DMS53 (cell line): ENCODE data around the gene LMO1.

Experiments used
- DNase-seq: peaks from one replicate; lab custom pipeline; 2025; lab: John Stamatoyannopoulos, UW

Gene LMO1

GRCh38 chr11:8205566-8205965 is 58.1 kb downstream of the LMO1 start:
- no peak for DNase-seq

- no peak for DNase-seq
Observed at GRCh38 chr11:8204596-8204995, 59.1 kb downstream of the LMO1 start.

- DNase-seq, result no peak
Observed at GRCh38 chr11:8204025-8204424, 59.7 kb downstream of the LMO1 start.

GRCh38 chr11:8203414-8203715 is 60.3 kb downstream of the LMO1 start:
- DNase-seq, result no peak

GRCh38 chr11:8202516-8203413 is 60.9 kb downstream of the LMO1 start:
- no peak for DNase-seq

GRCh38 chr11:8201644-8202365 is 61.9 kb downstream of the LMO1 start:
- DNase-seq, result no peak

- no peak for DNase-seq
Observed at GRCh38 chr11:8199676-8200075, 64.0 kb downstream of the LMO1 start.

GRCh38 chr11:8196749-8197148 is 66.9 kb downstream of the LMO1 start:
- DNase-seq, result no peak

- DNase-seq, result no peak
Observed at GRCh38 chr11:8194956-8195355, 68.7 kb downstream of the LMO1 start.

GRCh38 chr11:8192896-8193209 is 70.8 kb downstream of the LMO1 start:
- no peak for DNase-seq

GRCh38 chr11:8192016-8192895 is 71.4 kb downstream of the LMO1 start:
- DNase-seq, result peak; percentile 84

GRCh38 chr11:8190431-8190830 is 73.2 kb downstream of the LMO1 start:
- DNase-seq, result no peak

GRCh38 chr11:8186429-8186828 is 77.2 kb downstream of the LMO1 start:
- DNase-seq, result no peak

GRCh38 chr11:8183111-8183510 is 80.6 kb downstream of the LMO1 start:
- DNase-seq, result no peak

GRCh38 chr11:8180469-8180868 is 83.2 kb downstream of the LMO1 start:
- DNase-seq, result no peak

- no peak for DNase-seq
Observed at GRCh38 chr11:8178297-8178696, 85.4 kb downstream of the LMO1 start.

GRCh38 chr11:8177136-8177535 is 86.5 kb downstream of the LMO1 start:
- no peak for DNase-seq
